Ureter (tissue), 1 donor: ENCODE data around the gene IMPA2. TPM values are rescaled to one million over a fixed set of nuclear protein-coding genes. Genes with fewer than 3 reads are reported as not detected.
"Not testable (repeated sequence)": the region's sequence is repeated elsewhere in the genome, so short reads cannot be mapped to it uniquely, and the experiment has no call there.

ENCODE experiments used
- DNase-seq: peaks from one replicate; pipeline ENCODE4 v3.0.0-alpha.2; 2020; ENCODE audit warnings: low spot score
- total RNA-seq: library from RNA; stranded (reverse); gene quantifications from one replicate; pipeline ENCODE4 v1.2.4, GENCODE V29; 2023
- donor health status: DM: yes; HTN: yes; CAD: no.

Gene IMPA2
- 14.3 TPM for total RNA-seq

- no peak for DNase-seq
Observed at GRCh38 chr18:11981192-11981542, at the start of gene IMPA2. TSS of gene IMPA2 (plus strand) at chr18:11981507. CDS start at chr18:11981670, 163 bp downstream.

- no peak for DNase-seq
Observed at GRCh38 chr18:11932393-11932792, 48.9 kb upstream of the IMPA2 start.

- peak; percentile 71 for DNase-seq
Observed at GRCh38 chr18:11937874-11938478, 43.3 kb upstream of the IMPA2 start.

DNA sequence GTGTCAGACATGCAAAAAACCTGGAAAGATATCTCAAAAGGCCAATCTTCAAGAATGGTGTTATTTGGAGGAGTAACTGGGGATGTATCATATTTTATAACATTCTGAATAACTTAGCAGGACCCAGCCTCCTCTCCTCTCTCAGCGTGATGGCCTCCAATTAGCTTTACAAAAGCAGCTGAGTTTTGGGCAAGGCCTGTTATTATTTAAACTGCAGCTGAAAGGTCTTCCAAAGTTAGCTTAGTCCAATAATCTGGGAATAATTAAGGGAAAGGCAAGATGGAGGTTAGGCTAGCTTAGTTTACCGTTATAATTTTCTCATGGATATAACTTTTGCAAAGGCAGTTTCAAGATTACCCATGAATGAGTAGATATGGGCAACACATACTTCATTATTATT lies 40.4 kb upstream of the IMPA2 start:
- no peak for DNase-seq

DNA sequence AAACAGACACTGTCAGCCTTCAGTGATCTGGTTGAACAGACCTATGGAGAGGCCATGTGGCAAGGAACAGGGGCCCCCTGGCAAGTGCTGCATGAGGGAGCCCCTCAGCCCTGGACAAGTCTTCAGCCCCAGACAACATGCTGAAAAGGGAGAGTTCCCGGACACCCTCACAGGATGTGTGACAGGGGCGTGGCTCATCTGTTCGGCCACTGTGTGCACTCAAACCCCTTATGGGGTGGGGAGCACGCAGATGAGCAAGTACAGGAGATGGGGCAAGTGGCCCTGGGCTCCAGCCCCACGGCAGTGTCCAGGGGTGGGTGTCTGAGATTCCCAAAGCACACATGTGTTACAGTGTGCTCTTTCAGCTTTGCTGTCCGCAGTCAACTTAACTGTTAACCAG lies 37.8 kb upstream of the IMPA2 start:
- DNase-seq: no peak

GRCh38 chr18:11944252-11944651 lies 37.1 kb upstream of the IMPA2 start:
- no peak for DNase-seq

DNA sequence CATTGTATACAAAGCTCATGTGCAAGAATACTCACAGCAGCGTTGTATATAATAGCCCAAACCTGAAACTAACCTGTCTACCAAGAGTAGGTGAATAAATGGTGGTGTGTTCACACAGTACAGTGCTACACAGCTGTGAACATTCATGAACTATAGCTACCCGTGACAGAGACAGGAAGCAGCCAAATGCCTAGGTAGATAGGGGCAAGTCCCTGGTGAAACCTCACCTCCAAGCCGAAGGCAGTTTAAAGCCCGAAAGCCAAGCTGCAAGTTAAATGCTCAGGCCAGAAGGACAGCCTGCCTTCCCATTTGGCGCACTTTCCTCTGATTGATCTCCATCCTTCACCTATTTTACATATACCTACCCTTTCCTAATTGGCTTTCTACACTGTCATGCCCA lies 36.5 kb upstream of the IMPA2 start:
- no peak for DNase-seq

GRCh38 chr18:11945834-11946659 lies 35.3 kb upstream of the IMPA2 start:
- not testable (repeated sequence) for DNase-seq

- no peak for DNase-seq
Observed at GRCh38 chr18:11946756-11947155, 34.6 kb upstream of the IMPA2 start.

- DNase-seq: peak; percentile 92
Observed at GRCh38 chr18:11947214-11948191, 33.8 kb upstream of the IMPA2 start.

DNA sequence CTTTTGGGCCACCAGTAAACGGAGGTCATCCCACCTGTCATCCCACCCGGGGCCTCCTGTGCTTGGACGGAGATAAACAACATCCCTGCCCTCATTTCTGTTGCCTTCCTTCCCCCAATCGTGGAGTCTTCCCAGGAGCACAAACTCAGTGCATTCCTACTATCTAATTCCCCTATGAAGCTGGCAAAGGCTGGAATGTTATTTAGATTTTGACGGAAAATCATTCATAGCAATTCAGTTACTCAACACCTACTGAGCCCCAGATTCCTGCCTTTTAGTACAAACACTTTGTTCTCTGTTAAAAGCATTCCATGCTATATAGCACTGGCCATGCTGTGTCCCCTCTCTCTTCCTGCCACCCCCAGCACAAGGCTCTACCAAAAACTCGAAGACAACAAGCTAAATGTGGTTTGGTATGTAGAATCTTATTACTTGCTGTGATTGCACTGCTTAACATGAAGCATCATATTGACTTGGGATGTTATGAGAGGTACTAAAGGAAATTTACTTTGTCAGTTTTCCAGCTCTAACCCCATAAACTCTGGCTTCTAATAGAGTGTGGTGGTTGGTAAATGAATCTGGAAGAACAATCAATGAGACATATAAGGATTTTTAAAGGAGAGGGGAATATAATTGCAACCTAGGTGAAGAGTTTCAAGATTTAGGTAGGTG lies 32.3 kb upstream of the IMPA2 start:
- no peak for DNase-seq

- no peak for DNase-seq
Observed at GRCh38 chr18:11950824-11951223, 30.5 kb upstream of the IMPA2 start.

DNA sequence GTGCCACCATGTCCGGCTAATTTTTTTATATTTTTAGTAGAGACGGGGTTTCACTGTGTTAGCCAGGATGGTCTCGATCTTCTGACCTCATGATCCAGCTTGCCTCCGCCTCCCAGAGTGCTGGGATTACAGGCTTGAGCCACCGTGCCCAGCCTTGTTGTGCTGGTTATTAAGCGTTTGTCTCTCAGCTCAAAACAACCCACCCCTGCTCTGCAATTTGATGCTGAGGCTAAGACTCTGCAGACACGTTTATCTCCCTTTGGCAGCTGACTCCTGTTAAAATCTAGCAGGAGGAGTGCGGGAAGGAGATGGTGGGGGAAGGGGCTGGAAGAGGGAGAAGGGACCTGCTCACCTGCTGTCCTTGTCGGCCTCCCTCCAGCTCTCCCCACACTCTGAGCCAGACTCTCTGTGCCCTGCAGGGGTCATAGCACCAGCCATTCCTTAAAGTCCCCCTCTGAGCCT lies 29.9 kb upstream of the IMPA2 start:
- no peak for DNase-seq

- DNase-seq: no peak
Observed at GRCh38 chr18:11953113-11953512, 28.2 kb upstream of the IMPA2 start.

DNA sequence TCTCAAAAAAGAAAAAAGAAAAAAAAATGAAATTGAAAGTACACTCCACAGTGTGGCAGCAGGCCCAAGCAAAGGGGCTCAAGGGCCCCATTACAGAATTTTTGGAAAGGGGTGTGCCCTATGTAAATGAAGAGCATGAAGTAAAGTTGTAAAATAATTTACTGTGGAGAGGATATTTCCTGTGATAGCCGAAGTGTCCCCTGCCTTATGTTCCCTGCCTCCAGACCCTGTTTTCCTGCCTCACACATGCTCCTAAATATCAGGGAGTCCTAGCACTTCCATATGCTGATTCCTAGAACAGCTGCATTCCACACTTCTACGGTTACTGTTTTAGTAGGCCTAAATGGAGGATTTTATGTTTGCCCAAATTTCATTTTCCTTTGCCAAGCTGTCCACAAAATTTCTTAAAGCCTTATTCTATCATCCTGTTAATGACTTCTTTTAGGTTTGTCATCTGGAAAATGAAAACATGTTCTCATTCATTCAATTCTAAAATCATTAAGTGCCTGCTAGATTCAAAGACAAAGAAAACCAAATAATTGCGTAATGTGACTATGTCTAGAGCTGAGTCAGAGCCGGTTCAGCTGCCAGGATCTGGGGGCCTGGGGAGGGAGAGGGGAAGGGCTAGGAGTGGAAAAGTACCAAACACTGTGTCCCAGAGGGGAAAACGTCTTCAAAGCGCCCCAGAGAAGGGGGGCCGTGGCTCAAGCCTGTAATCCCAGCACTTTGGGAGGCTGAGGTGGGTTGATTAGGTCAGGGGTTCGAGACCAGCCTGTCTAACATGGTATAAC lies 25.9 kb upstream of the IMPA2 start:
- no peak for DNase-seq

GRCh38 chr18:11956371-11957308 lies 24.7 kb upstream of the IMPA2 start:
- DNase-seq: no peak

DNA sequence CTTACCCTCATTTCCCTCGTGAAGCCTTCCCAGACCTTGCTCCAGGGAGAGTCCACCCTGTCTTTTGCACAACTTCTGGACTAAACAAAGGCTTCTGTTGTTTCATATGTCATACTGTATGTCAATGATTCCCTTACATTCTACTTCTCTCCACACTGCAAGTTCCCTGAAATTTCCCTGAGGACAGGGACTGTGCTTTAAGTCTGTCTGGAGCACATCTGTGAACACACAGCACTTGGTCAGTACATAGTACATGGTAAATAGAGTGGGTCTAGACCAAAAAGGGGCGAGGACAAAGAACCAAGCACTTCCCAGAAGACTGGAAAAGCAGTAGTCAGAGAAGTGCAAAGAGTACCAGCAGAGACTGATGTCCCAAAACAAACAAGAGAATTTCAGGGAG lies 23.7 kb upstream of the IMPA2 start:
- DNase-seq: no peak

- not testable (repeated sequence) for DNase-seq
Observed at GRCh38 chr18:11959651-11960050, 21.7 kb upstream of the IMPA2 start.

DNA sequence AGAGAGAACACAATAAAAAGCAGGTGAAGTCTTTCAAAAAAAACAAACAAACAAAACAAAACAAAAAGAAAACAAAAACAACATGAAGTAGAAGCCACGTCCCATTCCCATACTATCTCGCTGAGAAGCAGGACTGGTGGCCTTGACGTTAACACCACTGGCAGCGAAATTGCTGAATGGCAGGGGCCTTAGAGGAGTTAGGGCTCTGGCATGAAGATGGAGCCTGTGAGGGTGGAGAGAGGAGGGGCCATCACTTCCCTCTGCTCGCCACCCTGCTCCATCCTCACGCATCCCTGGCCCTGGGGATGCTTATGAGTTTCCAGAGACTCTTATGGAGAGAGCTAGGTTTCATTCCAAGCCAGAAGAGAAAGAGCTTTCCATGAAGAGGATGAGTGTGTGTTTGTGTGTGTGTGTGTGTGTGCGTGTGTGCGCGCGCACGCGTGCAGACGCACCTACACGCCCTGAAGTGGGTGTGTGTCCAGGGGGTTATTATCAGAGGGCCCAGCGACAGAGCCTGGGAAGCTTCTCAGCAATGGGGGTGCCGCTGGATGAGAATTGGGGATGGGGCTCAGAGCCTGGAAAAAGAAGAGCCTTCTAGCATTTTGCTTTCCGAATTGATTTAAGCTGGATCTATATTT lies 20.4 kb upstream of the IMPA2 start:
- DNase-seq: no peak
